Thyroid gland (tissue), 4 donors: ENCODE data around the gene EPS8. TPM values are rescaled to one million over a fixed set of nuclear protein-coding genes. Genes with fewer than 3 reads are reported as not detected.

ENCODE experiments used
- DNase-seq, 2 donors: peaks; one replicate each; pipeline ENCODE4 v3.0.0-alpha.2; 2019
- H3K27ac ChIP-seq, 3 donors: fragments of 200-600 bp; sonication (generic); 1 replicate in 2 of 3; 2 replicates in 1 of 3; pipeline ENCODE4 v1.5.1; 2016 to 2019; ENCODE audit warnings: mild to moderate bottlenecking in 1 of 3, moderate library complexity in 1 of 3
- H3K27me3 ChIP-seq: fragments of 200-600 bp; sonication (generic); one replicate; pipeline ENCODE4 v1.5.1; 2019
- H3K36me3 ChIP-seq, 2 donors: fragments of 200-600 bp; sonication (generic); one replicate each; pipeline ENCODE4 v1.5.1; 2016 to 2019
- H3K4me1 ChIP-seq, 2 donors: fragments of 200-600 bp; sonication (generic); one replicate each; pipeline ENCODE4 v1.5.1; 2017 to 2019
- H3K4me3 ChIP-seq, 3 donors: fragments of 200-600 bp; sonication (generic); replicated peaks in 1 of 3; 1 replicate in 2 of 3; 2 replicates in 1 of 3; pipeline ENCODE4 v1.5.1; 2016; ENCODE audit warnings: mild to moderate bottlenecking in 1 of 3
- H3K9me3 ChIP-seq: fragments of 200-600 bp; sonication (generic); one replicate; pipeline ENCODE4 v1.5.1; 2017
- CTCF ChIP-seq, 6 experiments: fragments of 200-600 bp in 3 of 6; fragments of 450-650 bp in 3 of 6; sonication (generic) in 3 of 6; IDR thresholded peaks; one replicate each; pipeline ENCODE4 v1.5.1; 2016 to 2019; ENCODE audit warnings: antibody characterized with exemption in 6 of 6, mild to moderate bottlenecking in 2 of 6, inconsistent platforms in 1 of 6, moderate library complexity in 1 of 6
- POLR2A ChIP-seq, 2 donors: fragments of 450-650 bp; IDR thresholded peaks; one replicate each; pipeline ENCODE4 v1.6.1; 2017; ENCODE audit warnings: antibody characterized with exemption in 2 of 2, mild to moderate bottlenecking in 2 of 2, moderate library complexity in 1 of 2
- WGBS, 2 donors: methylation state at CpG; one replicate each; pipeline ENCODE4 v1.1.5; 2017; 5-methylcytosine and 5-hydroxymethylcytosine counted together
- intact Hi-C: fragments of 100-400 bp; cut with DNase I; formaldehyde crosslinking; loops from one replicate; pipeline ENCODE4 v1.15.1; 2023
- total RNA-seq, 4 donors: library from RNA; depleted of rRNA; stranded (reverse); fragments of >200 nt; gene quantifications; one replicate each; pipeline ENCODE4 v1.2.3, GENCODE V29; 2016

The EPS8 gene
- total RNA-seq, 4 donors from 2014 or later: 78.0 to 127 (median 110) TPM

- Histone ChIP-seq H3K36me3 (no peaks in the 10 kb centered on the region), H3K27me3 (no peaks in the 10 kb centered on the region)
Observed at GRCh38 chr12:15679151-15679550, 110.0 kb downstream of the EPS8 start.

DNA sequence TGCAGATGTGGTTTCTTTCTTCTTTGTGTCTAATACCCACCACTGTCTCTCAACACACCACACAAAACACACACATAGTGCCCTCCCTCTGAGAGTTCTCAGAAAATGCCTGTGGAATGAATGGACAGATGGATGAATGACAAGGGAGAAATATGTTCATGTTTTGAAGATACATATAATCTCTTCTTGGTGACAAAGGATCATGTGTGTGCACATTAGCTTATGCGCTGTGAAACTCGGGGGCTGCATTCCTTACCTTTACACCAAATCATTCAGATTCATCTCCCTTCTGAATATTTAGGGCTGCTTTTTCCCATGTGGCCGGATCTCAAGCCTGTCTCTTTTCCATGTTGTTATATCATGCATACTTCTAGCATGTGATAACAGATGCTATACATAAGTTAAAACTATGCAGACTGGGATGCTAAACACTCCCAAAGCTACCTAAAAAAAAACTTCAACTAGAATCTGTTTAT is 111.4 kb downstream of the EPS8 start:
- TF ChIP-seq POLR2A (IDR thresholded peaks at IDR 0.05): no peak
- TF ChIP-seq CTCF (IDR thresholded peaks at IDR 0.05): no peak
- Histone ChIP-seq H3K4me3 (no peak overlapping the region), H3K27me3 (no peaks in the 10 kb centered on the region), H3K36me3 (no peaks in the 10 kb centered on the region), H3K9me3 (no peaks in the 10 kb centered on the region), H3K4me1 (peaks cover 0 to 4% of the 10 kb centered on the region in 2 donors), H3K27ac (no peak overlapping the region)
- intact Hi-C loops: no loop called here
- DNase-seq: no peak
- WGBS, 2 donors: 85 to 91% methylated on average over 3 of the region's 3 CpGs

More at GRCh38 chr12:15679151-15679550, 110.0 kb downstream of the EPS8 start:
- no peak for TF ChIP-seq POLR2A (IDR thresholded peaks at IDR 0.05)
- no peak for TF ChIP-seq CTCF (IDR thresholded peaks at IDR 0.05)
- DNase-seq: no peak
- intact Hi-C loops: no loop called here
- Histone ChIP-seq H3K4me3 (no peak overlapping the region), H3K4me1 (peaks cover 0 to 2% of the 10 kb centered on the region in 2 donors), H3K9me3 (no peaks in the 10 kb centered on the region), H3K27ac (no peak overlapping the region)
- WGBS, 2 donors: 82 to 86% methylated on average over 1 of the region's 1 CpG

GRCh38 chr12:15677228-15677627 is 112.0 kb downstream of the EPS8 start:
- Histone ChIP-seq H3K36me3 (no peaks in the 10 kb centered on the region), H3K27me3 (no peaks in the 10 kb centered on the region), H3K27ac (no peak overlapping the region), H3K4me3 (no peak overlapping the region), H3K4me1 (peaks cover 0 to 4% of the 10 kb centered on the region in 2 donors), H3K9me3 (no peaks in the 10 kb centered on the region)
- 81 to 83% methylated on average over 3 of the region's 3 CpGs for WGBS, 2 donors
- intact Hi-C loops: no loop called here
- TF ChIP-seq CTCF (IDR thresholded peaks at IDR 0.05) (no peak), POLR2A (IDR thresholded peaks at IDR 0.05) (no peak)
- no peak for DNase-seq

GRCh38 chr12:15672671-15673270 is 116.4 kb downstream of the EPS8 start:
- no peak overlapping the region for H3K27ac ChIP-seq
- H3K4me1 ChIP-seq: peaks cover 0 to 12% of the 10 kb centered on the region in 2 donors
- WGBS, 2 donors: 96% methylated on average over 5 of the region's 5 CpGs
- intact Hi-C loops: no loop called here
- no peak for DNase-seq
- no peak overlapping the region for H3K4me3 ChIP-seq
- H3K27me3 ChIP-seq: no peaks in the 10 kb centered on the region
- TF ChIP-seq POLR2A (IDR thresholded peaks at IDR 0.05) (no peak), CTCF (IDR thresholded peaks at IDR 0.05) (no peak)
- H3K36me3 ChIP-seq: no peaks in the 10 kb centered on the region
- H3K9me3 ChIP-seq: no peaks in the 10 kb centered on the region

GRCh38 chr12:15670756-15671155 is 118.4 kb downstream of the EPS8 start:
- intact Hi-C loops: no loop called here
- TF ChIP-seq POLR2A (IDR thresholded peaks at IDR 0.05): no peak
- no peak for TF ChIP-seq CTCF (IDR thresholded peaks at IDR 0.05)
- no peak overlapping the region for H3K27ac ChIP-seq
- peaks cover 0 to 12% of the 10 kb centered on the region in 2 donors for H3K4me1 ChIP-seq
- H3K9me3 ChIP-seq: no peaks in the 10 kb centered on the region
- no peaks in the 10 kb centered on the region for H3K27me3 ChIP-seq
- WGBS, 2 donors: 92 to 95% methylated on average over 3 of the region's 3 CpGs
- DNase-seq: no peak
- H3K4me3 ChIP-seq: no peak overlapping the region
- H3K36me3 ChIP-seq: peaks cover 0 to under 1% of the 10 kb centered on the region in 2 donors
